ENCODE measurements around the gene ZNF512.
"Not testable (repeated sequence)": the region's sequence is repeated elsewhere in the genome, so short reads cannot be mapped to it uniquely, and the experiment has no call there.

Gene ZNF512

GRCh38 chr2:27584597-27584996, 1.8 kb downstream of the ZNF512 start:
- peak; percentile 3 for DNase-seq

DNA sequence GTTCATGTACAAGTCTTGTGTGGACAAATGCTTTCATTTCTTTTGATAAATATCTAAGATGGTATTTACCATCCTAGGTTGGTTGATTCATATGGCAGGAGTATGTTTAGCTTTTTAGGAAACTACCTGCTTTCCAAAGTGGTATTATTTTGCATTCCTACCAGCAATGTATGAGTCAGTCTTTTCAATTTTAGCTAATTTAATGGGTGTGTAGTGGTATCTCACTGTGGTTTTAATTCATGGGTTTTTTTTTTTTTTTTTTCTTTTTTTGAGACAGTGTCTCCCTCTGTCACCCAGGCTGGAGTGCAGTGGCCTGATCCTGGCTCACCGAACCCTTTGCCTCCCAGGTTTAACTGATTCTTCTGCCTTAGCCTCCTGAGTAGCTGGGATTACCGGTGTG, 4.2 kb downstream of the ZNF512 start:
- DNase-seq, result no peak

DNA sequence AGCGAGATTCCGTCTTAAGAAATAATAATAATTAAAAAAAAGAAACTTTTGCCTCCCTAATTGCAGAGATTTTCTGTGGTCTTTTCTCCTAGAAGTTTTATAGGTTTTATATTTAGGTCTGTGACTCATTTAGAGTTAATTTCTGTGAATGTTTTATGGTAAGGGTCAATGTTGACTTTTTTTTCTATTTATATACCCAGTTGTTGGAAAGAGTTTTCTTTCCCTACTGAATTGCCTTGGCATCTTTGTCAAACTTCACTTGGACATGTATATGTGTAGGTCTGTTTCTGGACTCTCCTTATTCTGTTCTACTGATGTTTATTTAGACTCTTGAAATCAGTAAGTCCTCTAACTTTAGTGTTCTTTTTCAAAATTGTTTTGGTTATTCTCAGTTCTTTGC, 5.5 kb downstream of the ZNF512 start:
- DNase-seq, result no peak

GRCh38 chr2:27591745-27592144, 8.9 kb downstream of the ZNF512 start:
- no peak for DNase-seq

- DNase-seq, result no peak
Measured at GRCh38 chr2:27593240-27593639, 10.4 kb downstream of the ZNF512 start.

DNA sequence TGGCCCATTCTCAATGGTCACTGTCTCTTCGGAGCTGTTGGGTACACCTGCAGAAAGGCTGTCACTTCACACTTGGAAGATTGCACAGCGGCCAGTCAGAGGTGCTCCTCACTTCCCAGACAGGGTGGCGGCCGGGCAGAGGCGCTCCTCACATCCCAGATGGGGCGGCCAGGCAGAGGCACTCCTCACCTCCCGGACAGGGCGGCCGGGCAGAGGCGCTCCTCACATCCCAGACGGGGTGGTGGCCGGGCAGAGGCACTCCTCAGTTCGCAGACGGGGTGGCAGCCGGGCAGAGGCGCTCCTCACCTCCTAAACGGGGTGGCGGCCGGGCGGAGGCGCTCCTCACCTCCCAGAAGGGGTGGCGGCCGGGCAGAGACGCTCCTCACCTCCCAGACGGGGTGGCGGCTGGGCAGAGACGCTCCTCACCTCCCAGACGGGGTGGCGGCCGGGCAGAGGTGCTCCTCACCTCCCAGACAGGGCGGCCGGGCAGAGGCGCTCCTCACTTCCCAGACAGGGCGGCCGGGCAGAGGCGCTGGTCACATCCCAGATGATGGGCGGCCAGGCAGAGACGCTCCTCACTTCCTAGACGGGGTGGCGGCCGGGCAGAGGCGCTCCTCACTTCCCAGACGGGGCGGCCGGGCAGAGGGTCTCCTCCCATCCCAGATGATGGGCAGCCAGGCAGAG, 11.3 kb downstream of the ZNF512 start:
- not testable (repeated sequence) for DNase-seq

- DNase-seq, result not testable (repeated sequence)
Measured at GRCh38 chr2:27595412-27595811, 12.6 kb downstream of the ZNF512 start.

DNA sequence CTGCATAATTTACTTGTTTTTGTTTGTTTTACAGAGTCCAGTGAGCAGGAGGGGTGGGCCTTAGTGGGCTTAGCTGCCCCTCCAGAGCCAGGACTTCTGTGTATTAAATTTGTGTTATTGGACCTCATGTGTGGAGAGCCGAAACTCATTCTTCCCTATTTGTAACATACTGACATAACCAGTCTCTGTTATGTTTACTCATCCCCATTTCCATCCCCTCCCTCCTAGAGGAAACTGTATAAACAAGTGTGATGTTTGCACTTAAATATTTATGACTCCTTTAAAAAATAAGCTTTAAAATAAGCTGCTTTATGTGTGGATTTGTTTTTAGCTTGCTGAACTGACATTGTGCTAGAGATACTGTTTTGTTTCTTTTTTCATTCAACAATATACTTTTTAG, 13.8 kb downstream of the ZNF512 start:
- no peak for DNase-seq

GRCh38 chr2:27606611-27607010, 23.8 kb downstream of the ZNF512 start:
- DNase-seq, result no peak

DNA sequence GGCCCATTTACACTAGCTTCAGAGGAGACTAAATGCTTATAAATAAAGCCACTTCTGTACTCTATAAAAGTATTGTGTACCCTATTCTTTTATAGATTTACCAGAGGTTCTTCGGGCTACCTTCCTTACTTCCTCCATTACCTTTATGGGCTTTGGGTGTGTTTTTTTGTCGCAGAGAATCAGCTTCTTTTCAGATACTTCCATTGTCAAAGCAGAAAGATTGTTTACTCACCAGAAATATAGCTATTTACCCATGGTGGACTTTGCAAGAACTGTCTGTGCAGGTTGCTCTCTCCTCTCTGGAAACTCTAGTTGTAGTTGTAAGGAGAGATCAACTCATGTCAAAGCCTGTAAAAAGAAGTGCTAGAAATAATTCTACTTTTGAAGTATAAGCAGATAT, 31.1 kb downstream of the ZNF512 start:
- no peak for DNase-seq

DNA sequence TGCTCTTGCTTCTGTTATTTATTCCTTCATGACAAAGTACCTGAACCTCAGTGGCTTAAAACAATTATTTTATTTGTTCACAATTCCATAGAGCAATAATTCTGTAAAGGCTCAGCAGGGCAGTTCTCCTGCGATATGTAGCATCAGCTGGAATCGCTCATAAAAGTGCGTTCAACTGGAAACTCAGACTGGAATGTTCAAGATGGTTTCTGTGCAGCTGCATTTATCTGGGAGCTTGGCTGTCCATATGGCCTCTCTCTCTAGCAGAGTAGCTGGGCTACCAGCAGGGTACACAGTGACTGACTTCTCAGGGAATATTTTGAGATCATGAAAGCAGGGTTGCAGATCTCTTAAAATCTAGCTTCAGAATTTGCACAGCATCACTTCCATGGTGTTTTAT, 32.5 kb downstream of the ZNF512 start:
- peak; percentile 2 for DNase-seq

DNA sequence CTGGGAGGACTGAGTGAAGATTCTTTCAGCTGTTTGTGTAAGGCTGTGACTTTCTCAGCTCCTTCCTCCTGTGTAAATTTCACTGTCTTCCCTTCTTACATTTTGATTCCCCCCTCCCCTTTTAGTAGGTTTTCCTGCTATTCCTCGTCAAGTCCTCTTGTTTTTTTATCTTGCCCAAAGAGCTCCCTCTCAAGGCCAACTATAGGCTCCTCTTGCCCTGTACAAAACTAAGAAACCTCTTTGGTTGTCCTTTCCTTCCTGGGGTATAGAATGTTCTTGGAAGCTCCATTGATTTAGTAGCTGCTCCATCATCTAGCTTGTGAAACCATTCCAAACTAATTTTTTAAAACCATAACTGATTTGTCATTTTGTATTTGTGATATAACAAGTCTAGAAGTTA, 38.7 kb downstream of the ZNF512 start:
- DNase-seq, result peak; percentile 8

DNA sequence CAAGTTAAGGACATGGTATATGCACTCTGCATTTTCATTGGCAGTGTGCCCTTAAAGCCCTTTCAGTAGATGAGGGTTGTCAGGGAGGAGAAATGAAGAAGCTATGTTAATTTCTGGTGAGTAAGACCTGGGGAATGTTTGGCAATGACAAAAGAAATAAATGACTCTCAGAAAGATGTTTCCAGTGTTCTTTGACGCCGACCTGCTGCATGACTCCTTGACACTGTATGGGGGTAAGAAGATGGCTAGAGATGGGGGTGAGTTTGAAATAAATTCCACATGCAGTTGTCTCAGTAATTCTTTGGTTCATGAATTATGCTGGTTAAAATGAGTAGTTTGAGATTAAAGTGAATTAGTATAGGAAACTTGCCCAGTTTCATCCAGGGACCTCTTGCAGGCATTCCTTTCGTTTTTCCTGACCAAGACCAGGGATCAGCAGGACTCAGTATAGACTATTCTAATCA, 40.1 kb downstream of the ZNF512 start:
- DNase-seq, result no peak

GRCh38 chr2:27624943-27625342, 42.1 kb downstream of the ZNF512 start:
- no peak for DNase-seq

DNA sequence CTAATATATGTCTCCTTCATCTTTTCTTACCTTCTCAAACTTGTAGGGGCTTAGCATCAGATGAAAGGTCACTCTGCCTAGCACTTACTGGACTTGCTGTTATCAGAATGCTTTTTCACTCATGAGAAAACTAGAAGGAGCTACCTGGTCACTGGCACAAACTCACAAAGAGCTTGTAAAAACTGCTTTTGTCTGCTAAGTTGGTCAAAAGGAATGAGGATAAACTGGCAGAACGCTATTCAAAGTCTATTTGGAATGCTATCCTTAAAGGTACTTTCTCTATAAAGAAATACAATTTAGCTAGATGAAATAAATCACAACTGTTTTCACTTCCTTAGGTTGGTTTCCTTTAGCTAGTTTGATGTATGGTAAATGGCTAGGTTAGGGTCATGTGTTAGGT, 43.5 kb downstream of the ZNF512 start:
- not testable (repeated sequence) for DNase-seq

DNA sequence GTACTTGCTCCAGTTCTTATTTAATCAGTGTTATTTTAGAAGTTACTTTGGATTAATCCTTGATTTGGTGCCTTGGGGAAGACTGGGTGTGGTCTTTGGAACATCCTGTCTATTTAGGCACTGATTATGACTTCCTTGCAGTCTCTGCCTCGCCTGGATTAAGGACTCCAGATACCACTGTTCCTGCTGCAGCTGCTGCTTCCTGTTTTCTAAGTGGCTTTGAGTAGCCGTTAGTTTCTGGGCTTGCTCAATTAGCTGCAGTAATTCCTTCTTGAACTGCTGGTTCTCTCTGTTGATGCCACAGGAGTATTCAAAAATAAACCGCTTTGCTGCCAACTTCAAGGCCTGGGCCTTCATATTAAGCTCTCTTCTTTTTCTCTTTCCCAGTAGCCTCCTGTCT, 44.1 kb downstream of the ZNF512 start:
- peak; percentile 88 for DNase-seq

- peak; percentile 48 for DNase-seq
Measured at GRCh38 chr2:27627963-27628766, 45.3 kb downstream of the ZNF512 start.

GRCh38 chr2:27628767-27629709, 46.2 kb downstream of the ZNF512 start, which contains the start of the genes CCDC121 and GPN1:
TSS of gene CCDC121 (minus strand) at chr2:27629012. CDS start at chr2:27627799, 1,213 bp downstream.
TSS of gene GPN1 (plus strand) at chr2:27629050. CDS start at chr2:27629059, 9 bp downstream.
- DNase-seq, result peak; percentile 93

DNA sequence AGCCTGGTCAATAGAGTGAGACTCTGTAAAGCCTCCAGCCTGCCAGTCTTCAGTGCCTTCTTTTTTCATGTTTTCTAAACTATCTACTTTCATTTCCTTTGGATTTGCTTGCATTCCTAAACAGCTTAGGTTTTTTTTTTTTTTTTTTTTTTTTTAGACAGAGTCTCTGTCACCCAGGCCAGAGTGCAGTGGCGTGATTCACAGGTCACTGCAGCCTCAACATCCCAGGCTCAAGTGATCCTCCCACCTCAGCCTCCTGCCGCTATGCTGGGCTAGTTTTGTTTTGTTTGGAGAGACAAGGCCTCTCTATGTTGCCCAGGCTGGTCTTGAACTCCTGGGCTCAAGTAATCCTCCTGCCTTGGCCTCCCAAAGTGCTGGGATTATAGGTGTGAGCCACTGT, 47.4 kb downstream of the ZNF512 start:
- not testable (repeated sequence) for DNase-seq

DNA sequence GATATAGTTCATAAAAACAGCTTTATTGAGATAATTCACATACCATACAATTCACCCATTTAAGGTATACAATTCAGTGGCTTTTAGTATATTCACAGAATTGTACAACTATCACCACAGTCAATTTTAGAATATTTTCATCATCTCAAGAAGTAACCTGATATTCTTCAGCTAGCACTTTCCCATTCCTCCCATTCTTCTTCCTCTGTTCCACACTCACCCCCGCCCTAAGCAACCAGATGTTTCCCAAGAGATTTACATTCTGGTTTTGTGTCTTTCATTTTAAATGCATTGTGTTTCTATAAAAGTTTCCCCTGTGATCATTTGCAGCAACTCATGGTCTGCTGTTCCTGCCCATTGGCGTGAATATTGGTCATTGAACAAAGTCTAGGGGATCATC, 51.4 kb downstream of the ZNF512 start:
- DNase-seq, result no peak

GRCh38 chr2:27636766-27637165, 53.9 kb downstream of the ZNF512 start:
- no peak for DNase-seq

DNA sequence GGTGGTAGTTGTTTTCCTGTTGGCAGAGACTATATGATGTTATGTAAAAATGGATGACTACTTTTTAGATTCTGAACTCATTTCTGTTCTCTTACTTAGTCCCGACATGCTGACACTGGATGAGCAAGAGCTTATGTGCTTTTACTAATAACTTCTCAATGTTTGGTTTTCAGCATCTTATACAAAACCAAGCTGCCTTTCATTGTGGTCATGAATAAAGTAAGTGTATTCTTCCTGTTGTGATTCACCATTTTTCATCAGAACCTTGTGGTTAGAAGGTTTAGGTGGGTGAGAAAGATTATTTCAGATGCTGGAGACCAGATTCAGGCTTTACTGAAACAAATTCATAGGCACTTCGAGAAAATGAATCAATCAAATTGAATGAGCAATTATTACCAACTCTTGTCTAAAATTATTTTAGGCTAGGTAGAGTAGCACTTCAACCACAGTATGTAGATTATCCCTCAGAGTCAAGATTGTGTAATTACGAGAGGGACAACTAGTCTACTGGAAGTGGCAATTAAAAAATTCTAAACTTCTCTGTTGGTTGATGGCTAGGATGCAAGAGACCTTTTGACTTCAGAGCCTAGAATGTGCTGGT, 55.3 kb downstream of the ZNF512 start:
- no peak for DNase-seq

DNA sequence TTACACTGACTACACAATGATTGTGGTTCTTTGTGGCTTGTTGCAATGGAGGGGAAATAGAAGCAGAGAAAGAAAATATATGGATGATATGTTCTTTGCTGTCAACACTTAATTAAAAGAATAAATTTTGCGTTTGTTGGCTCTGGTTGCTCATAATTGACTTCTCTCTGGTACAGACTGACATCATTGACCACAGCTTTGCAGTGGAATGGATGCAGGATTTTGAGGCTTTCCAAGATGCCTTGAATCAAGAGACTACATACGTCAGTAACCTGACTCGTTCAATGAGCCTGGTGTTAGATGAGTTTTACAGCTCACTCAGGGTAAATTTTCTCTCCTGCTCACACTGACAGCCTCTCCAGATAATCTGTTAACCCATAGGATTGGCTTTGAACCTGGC, 55.9 kb downstream of the ZNF512 start:
- DNase-seq, result no peak

All from NCI-H82 (cell line).